Activated T-cell treated with anti-CD3 and anti-CD28 coated beads, Interleukin-2, amount 50 U/mL, for 4 hours (primary cell): Measurements from ENCODE around the gene KIF16B. TPM values are rescaled to one million over a fixed set of nuclear protein-coding genes. Genes with fewer than 3 reads are reported as not detected.
"Not testable (repeated sequence)": the region's sequence is repeated elsewhere in the genome, so short reads cannot be mapped to it uniquely, and the experiment has no call there.

Experiments used
- ATAC-seq, 2 donors: fragments of 200-7000 bp; cut with Tn5 transposase; one replicate each; pipeline ENCODE4 v1.10.0; 2021
- DNase-seq: peaks from one replicate; pipeline ENCODE4 v3.0.0-alpha.2; 2020
- H3K27me3 Mint-ChIP-seq: one replicate; pipeline ENCODE4 v1.8.0; 2021; ENCODE audit warnings: low read depth, mixed read lengths
- H3K36me3 Mint-ChIP-seq: one replicate; pipeline ENCODE4 v1.8.0; 2022; ENCODE audit warnings: mixed read lengths; ENCODE audit not compliant: insufficient read depth
- H3K4me1 Mint-ChIP-seq: one replicate; pipeline ENCODE4 v1.8.0; 2021; ENCODE audit warnings: low read depth, mixed read lengths
- H3K4me3 Mint-ChIP-seq: one replicate; pipeline ENCODE4 v1.8.0; 2021; ENCODE audit warnings: mild to moderate bottlenecking, moderate library complexity, mixed read lengths
- H3K9me3 Mint-ChIP-seq: one replicate; pipeline ENCODE4 v1.8.0; 2021; ENCODE audit warnings: mixed read lengths
- total RNA-seq, 3 donors: library from RNA; stranded (reverse); gene quantifications; one replicate each; pipeline ENCODE4 v1.2.1, GENCODE V29; 2021

Gene KIF16B
- total RNA-seq, 3 donors from 2014 or later = 3.7 to 6.4 (median 4.8) TPM

- no peak overlapping the region for H3K4me3 Mint-ChIP-seq
- no peaks in the 10 kb centered on the region for H3K9me3 Mint-ChIP-seq
- ATAC-seq (no peak), DNase-seq (no peak)
- no peaks in the 10 kb centered on the region for H3K4me1 Mint-ChIP-seq
- H3K27me3 Mint-ChIP-seq = no peaks in the 10 kb centered on the region
- peaks cover 10% of the 10 kb centered on the region for H3K36me3 Mint-ChIP-seq
Observed at GRCh38 chr20:16531485-16531884, 41.8 kb downstream of the KIF16B start.

DNA sequence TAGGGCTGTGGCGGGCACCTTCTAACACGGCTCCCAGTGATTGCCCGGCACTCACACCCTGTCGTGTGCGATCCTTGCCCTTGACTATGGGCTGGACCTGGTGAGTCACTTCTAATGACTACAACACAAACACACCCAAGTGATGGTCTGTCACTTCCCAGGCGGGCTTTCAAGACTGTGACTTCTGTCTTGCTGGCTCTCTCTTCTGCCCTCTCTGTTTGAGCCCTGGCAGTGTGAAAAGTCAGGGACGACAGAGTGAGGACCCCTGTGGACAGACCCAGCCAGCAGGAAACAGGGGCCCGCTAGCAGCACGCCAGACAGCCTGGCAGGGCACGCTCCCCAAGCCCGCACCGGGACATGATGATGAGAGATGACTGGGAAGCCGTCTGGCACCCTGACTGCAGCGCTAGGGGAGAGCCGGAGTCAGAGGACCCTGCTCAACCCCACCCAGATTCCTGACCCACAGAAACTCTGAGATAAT lies 43.0 kb downstream of the KIF16B start:
- DNase-seq (no peak), ATAC-seq (no peak)
- Mint-ChIP-seq H3K9me3 (peaks cover 2% of the 10 kb centered on the region), H3K4me3 (no peak overlapping the region), H3K4me1 (no peaks in the 10 kb centered on the region), H3K36me3 (peaks cover 19% of the 10 kb centered on the region), H3K27me3 (no peaks in the 10 kb centered on the region)

GRCh38 chr20:16528078-16528477 lies 45.2 kb downstream of the KIF16B start:
- H3K4me1 Mint-ChIP-seq = no peaks in the 10 kb centered on the region
- peaks cover 28% of the 10 kb centered on the region for H3K36me3 Mint-ChIP-seq
- peaks cover 2% of the 10 kb centered on the region for H3K9me3 Mint-ChIP-seq
- H3K27me3 Mint-ChIP-seq = no peaks in the 10 kb centered on the region
- no peak for DNase-seq
- no peak for ATAC-seq
- no peak overlapping the region for H3K4me3 Mint-ChIP-seq

DNA sequence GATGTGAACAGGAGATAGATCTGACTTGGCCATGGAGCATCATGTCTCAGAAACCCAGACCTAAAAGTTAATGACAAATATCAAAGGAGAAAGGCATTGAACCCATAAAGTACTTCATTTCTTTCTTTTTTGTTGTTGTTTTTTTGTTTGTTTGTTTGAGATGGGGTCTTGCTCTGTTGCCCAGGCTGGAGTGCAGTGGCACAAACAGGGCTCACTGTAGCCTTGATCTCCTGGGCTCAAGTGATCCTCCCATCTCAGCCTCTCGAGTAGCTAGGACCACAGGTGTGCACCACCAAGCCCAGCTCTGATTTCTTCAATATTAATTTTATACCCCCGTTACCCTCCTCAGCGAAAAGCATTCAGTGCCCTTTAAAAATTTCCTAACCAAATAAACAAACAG lies 45.8 kb downstream of the KIF16B start:
- Mint-ChIP-seq H3K4me1 (no peaks in the 10 kb centered on the region), H3K9me3 (peaks cover 2% of the 10 kb centered on the region), H3K27me3 (no peaks in the 10 kb centered on the region), H3K36me3 (peaks cover 28% of the 10 kb centered on the region), H3K4me3 (no peak overlapping the region)
- ATAC-seq (no peak), DNase-seq (no peak)

DNA sequence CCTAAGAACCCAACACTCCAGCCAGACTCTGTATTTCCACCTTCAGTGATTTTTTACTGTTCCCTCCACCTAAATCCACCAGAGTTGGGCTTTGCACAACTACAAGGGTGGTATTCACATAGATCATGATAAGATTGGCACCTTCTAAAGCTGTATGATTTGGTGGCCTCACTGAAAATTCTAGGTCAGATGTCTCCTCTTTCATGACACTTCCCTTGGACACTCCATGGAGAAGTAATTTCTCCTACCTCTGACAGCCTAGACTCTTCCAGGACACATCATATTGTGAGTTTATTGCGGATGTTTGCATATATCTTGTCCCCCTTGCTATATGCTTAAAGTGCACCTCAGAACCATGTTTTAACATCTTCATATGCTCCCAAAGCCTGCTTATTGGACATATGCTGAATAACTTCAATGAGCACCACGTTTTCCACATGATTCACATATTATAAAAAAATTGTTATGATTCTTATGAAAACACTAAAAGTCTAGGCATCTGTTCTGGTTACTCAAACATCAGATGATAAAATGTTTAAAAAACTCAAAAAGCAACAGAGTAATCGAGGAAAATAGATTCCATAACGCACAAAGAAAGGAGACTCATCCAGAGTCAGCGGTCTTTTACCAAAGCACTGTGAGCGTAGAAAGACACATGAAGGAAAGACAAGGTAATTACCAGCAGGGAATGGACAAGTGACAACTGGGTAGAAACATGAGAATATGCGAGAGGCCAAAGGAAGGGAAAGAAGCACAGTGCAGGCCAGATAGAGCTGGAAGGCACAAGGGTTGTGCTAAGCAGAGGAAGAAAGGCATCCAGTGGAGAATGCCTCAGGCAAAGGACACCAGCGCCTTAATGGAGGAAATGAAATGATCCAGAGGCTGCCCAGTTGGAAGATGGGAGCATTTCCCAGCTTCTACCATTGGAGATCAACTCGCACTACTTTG lies 46.5 kb downstream of the KIF16B start:
- Mint-ChIP-seq H3K27me3 (no peaks in the 10 kb centered on the region), H3K36me3 (peaks cover 30% of the 10 kb centered on the region), H3K4me3 (no peak overlapping the region), H3K4me1 (no peaks in the 10 kb centered on the region), H3K9me3 (peaks cover 2% of the 10 kb centered on the region)
- DNase-seq (no peak), ATAC-seq (no peak)

DNA sequence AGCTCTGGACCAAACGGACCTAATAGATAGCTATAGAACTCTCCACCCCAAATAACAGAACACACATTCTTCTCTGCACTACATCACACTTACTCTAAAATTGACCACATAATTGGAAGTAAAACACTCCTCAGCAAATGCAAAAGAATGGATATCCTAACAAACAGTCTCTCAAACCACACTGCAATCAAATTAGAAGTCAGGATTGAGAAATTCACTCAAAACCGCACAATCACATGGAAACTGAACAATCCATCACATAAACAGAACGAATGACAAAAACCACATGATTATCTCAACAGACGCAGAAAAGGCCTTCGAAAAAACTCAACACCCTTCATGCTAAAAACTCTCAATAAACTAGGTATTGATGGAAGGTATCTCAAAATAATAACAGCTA lies 50.6 kb downstream of the KIF16B start:
- peaks cover 27% of the 10 kb centered on the region for H3K36me3 Mint-ChIP-seq
- DNase-seq, H3K4me3 Mint-ChIP-seq, H3K4me1 Mint-ChIP-seq, H3K27me3 Mint-ChIP-seq, H3K9me3 Mint-ChIP-seq, ATAC-seq: not testable (repeated sequence)

- Mint-ChIP-seq H3K9me3 (no peaks in the 10 kb centered on the region), H3K36me3 (peaks cover 11% of the 10 kb centered on the region), H3K4me1 (no peaks in the 10 kb centered on the region), H3K27me3 (no peaks in the 10 kb centered on the region), H3K4me3 (no peak overlapping the region)
- DNase-seq (no peak), ATAC-seq (no peak)
Observed at GRCh38 chr20:16520154-16520553, 53.1 kb downstream of the KIF16B start.

GRCh38 chr20:16519673-16520072 lies 53.6 kb downstream of the KIF16B start:
- not testable (repeated sequence) for ATAC-seq, DNase-seq, H3K36me3 Mint-ChIP-seq, H3K9me3 Mint-ChIP-seq, H3K27me3 Mint-ChIP-seq, H3K4me1 Mint-ChIP-seq, H3K4me3 Mint-ChIP-seq

- H3K36me3 Mint-ChIP-seq = peaks cover 8% of the 10 kb centered on the region
Observed at GRCh38 chr20:16518784-16519084, 54.5 kb downstream of the KIF16B start.

GRCh38 chr20:16517946-16518783 lies 55.1 kb downstream of the KIF16B start:
- no peak for ATAC-seq

More at GRCh38 chr20:16518784-16519084, 54.5 kb downstream of the KIF16B start:
- H3K9me3 Mint-ChIP-seq = no peaks in the 10 kb centered on the region
- no peak overlapping the region for H3K4me3 Mint-ChIP-seq
- DNase-seq (no peak), ATAC-seq (no peak)
- no peaks in the 10 kb centered on the region for H3K4me1 Mint-ChIP-seq
- H3K27me3 Mint-ChIP-seq = no peaks in the 10 kb centered on the region

DNA sequence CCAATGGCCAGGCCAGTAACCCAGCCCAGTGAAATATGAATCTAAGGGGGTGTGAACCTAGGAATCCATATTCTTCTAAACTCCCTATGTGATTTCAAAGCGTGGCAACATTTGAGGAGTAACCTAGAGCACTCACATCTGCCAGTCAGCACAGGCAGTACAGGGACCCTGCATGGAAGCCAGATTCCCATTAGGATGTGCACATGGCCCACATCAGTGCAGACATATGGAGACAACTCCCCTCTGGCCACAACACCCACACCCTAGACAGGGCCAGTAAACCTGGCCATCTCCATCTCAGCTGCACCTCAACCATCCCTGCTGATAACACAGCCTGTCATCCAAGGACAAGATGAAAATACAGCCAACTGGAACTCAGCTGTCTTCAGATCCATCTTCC lies 56.5 kb downstream of the KIF16B start:
- Mint-ChIP-seq H3K4me1 (no peaks in the 10 kb centered on the region), H3K9me3 (no peaks in the 10 kb centered on the region)
- ATAC-seq = no peak

More at GRCh38 chr20:16517946-16518783, 55.1 kb downstream of the KIF16B start:
- H3K27me3 Mint-ChIP-seq = no peaks in the 10 kb centered on the region
- no peaks in the 10 kb centered on the region for H3K4me1 Mint-ChIP-seq
- no peaks in the 10 kb centered on the region for H3K9me3 Mint-ChIP-seq
- H3K4me3 Mint-ChIP-seq = no peak overlapping the region
- no peak for DNase-seq
- H3K36me3 Mint-ChIP-seq = peaks cover 8% of the 10 kb centered on the region

DNA sequence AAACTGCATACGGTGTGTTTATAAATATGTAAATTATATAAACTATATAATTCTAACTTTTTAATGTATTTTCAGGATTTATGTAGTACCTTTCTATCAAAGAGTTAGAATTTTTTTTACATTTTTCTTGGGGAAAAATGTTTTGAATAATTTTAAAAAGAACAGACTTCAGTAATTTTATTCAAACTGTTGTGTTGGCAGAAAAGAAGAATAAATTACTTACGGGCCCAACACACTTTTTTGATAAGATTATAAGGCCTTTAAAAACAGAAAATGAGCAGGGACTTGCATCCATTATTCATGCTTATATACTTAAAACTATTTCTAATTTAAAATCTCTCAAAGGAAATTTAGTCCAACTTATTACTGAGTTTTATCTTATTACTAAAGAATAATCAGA lies 58.2 kb downstream of the KIF16B start:
- DNase-seq = no peak
- no peak overlapping the region for H3K4me3 Mint-ChIP-seq
- ATAC-seq = no peak
- H3K9me3 Mint-ChIP-seq = no peaks in the 10 kb centered on the region
- no peaks in the 10 kb centered on the region for H3K27me3 Mint-ChIP-seq
- no peaks in the 10 kb centered on the region for H3K4me1 Mint-ChIP-seq
- H3K36me3 Mint-ChIP-seq = peaks cover 10% of the 10 kb centered on the region

More for the DNA sequence above, 56.5 kb downstream of the KIF16B start:
- Mint-ChIP-seq H3K36me3 (peaks cover 6% of the 10 kb centered on the region), H3K4me3 (no peak overlapping the region), H3K27me3 (no peaks in the 10 kb centered on the region)
- DNase-seq = no peak

DNA sequence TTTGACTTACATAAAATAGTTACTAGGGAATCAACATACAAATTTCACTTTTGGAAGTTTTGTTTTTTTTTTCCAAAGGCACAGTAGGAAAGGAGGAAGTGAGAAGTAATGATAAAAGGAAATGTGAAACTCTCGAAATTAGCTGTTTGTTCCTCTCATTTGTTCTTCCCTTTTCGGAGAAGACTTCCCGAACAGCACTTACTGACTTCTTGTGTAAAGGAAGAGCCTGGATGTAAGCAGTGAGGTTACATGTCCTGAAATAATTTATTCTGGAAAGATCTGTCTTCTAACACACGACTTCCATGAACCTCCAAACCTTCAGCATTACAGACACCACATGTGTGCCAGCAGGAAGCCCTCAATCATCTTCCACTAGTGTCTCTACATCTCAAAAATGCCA lies 59.1 kb downstream of the KIF16B start:
- Mint-ChIP-seq H3K9me3 (no peaks in the 10 kb centered on the region), H3K4me1 (no peaks in the 10 kb centered on the region), H3K36me3 (peaks cover 12% of the 10 kb centered on the region), H3K4me3 (no peak overlapping the region), H3K27me3 (no peaks in the 10 kb centered on the region)
- ATAC-seq (no peak), DNase-seq (no peak)

GRCh38 chr20:16505894-16506293 lies 67.4 kb downstream of the KIF16B start:
- DNase-seq (no peak), ATAC-seq (no peak)
- Mint-ChIP-seq H3K27me3 (no peaks in the 10 kb centered on the region), H3K4me3 (no peak overlapping the region), H3K4me1 (peaks cover 6% of the 10 kb centered on the region), H3K9me3 (no peaks in the 10 kb centered on the region), H3K36me3 (peaks cover 28% of the 10 kb centered on the region)
